GM18907 (cell line): Measurements from ENCODE around the gene APBB2.
A peak's percentile ranks its signal among the peaks of the same experiment; 100 is the strongest.

Experiments
- ATAC-seq: cut with Tn5 transposase; IDR thresholded peaks from one replicate; pipeline ENCODE4 v1.9.1; 2021; ENCODE audit warnings: mild to moderate bottlenecking, moderate library complexity; ENCODE audit not compliant: unreplicated experiment

Gene APBB2

GRCh38 chr4:40991908-40992307 lies 222.4 kb downstream of the APBB2 start:
- ATAC-seq: peak; percentile 57

GRCh38 chr4:40990899-40991265 lies 223.5 kb downstream of the APBB2 start:
- peak; percentile 30 for ATAC-seq

GRCh38 chr4:40990236-40990898 lies 224.0 kb downstream of the APBB2 start:
- peak; percentile 30 for ATAC-seq

- no peak for ATAC-seq
Observed at GRCh38 chr4:40987151-40987550, 227.2 kb downstream of the APBB2 start.

- ATAC-seq: no peak
Observed at GRCh38 chr4:40986375-40986774, 228.0 kb downstream of the APBB2 start.

GRCh38 chr4:40984051-40984450 lies 230.3 kb downstream of the APBB2 start:
- no peak for ATAC-seq

- ATAC-seq: peak; percentile 68
Observed at GRCh38 chr4:40980318-40980883, 233.9 kb downstream of the APBB2 start.

GRCh38 chr4:40978548-40978947 lies 235.8 kb downstream of the APBB2 start:
- ATAC-seq: no peak

- no peak for ATAC-seq
Observed at GRCh38 chr4:40976343-40976742, 238.0 kb downstream of the APBB2 start.

GRCh38 chr4:40972722-40973121 lies 241.6 kb downstream of the APBB2 start:
- no peak for ATAC-seq

GRCh38 chr4:40971338-40971737 lies 243.0 kb downstream of the APBB2 start:
- no peak for ATAC-seq

GRCh38 chr4:40969501-40969900 lies 244.8 kb downstream of the APBB2 start:
- ATAC-seq: no peak

- ATAC-seq: no peak
Observed at GRCh38 chr4:40967550-40967949, 246.8 kb downstream of the APBB2 start.

- no peak for ATAC-seq
Observed at GRCh38 chr4:40966091-40966490, 248.3 kb downstream of the APBB2 start.

- no peak for ATAC-seq
Observed at GRCh38 chr4:40963897-40964478, 250.4 kb downstream of the APBB2 start.

GRCh38 chr4:40962551-40963180 lies 251.7 kb downstream of the APBB2 start:
- ATAC-seq: no peak

GRCh38 chr4:40960941-40961340 lies 253.4 kb downstream of the APBB2 start:
- ATAC-seq: no peak

GRCh38 chr4:40957281-40957680 lies 257.1 kb downstream of the APBB2 start:
- ATAC-seq: no peak

- ATAC-seq: no peak
Observed at GRCh38 chr4:40956721-40957255, 257.6 kb downstream of the APBB2 start.

- ATAC-seq: no peak
Observed at GRCh38 chr4:40954088-40954668, 260.2 kb downstream of the APBB2 start.

GRCh38 chr4:40953283-40954087 lies 260.9 kb downstream of the APBB2 start:
- ATAC-seq: no peak
